ENCODE results near the gene KANK2.

GRCh38 chr19:11131471-11131870 is 65.9 kb downstream of the KANK2 start:
- no peak for TF ChIP-seq CTCF (IDR thresholded peaks at IDR 0.05)
- no peak for TF ChIP-seq USF2 (CRISPR knock-in tag; IDR thresholded peaks at IDR 0.05)
